Epithelial cell of esophagus (primary cell): ENCODE measurements around the gene NR0B1.

Experiments used
- DNase-seq: peaks from one replicate; pipeline ENCODE4 v3.0.0; 2010; ENCODE audit warnings: low read depth
- H3K4me3 ChIP-seq: 2 replicates; pipeline ENCODE4 v1.5.1; 2011; ENCODE audit warnings: mild to moderate bottlenecking, low read length, control low read depth
- TF ChIP-seq, protein P1 (sequence below): IDR thresholded peaks from 2 replicates; pipeline ENCODE4 v1.5.1; 2011; ENCODE audit warnings: low read depth, mild to moderate bottlenecking, low read length, control low read depth, inconsistent platforms; ENCODE audit not compliant: insufficient read depth; ENCODE audit errors: missing control alignments

Gene NR0B1

DNA sequence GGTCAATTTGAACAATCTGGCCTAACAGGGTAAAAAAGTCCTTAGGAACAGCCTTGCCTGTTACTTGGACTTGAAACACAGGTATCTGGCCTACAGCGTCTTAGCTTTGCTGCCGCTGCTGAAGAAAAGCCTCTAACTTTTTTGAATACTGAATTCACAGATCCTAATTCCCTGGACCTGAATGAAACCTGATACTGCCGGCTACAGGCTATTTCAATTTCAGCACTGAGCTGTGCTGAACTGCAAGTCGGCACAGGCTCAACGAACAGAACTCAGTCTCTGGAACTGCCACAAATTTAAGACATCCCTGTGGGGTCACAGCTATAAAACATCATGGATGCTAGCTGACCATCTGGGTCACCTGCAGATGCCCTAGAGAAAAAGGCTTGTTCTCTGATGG is 7.2 kb downstream of the NR0B1 start:
- no peak overlapping the region for H3K4me3 ChIP-seq
- TF ChIP-seq, protein P1, sequence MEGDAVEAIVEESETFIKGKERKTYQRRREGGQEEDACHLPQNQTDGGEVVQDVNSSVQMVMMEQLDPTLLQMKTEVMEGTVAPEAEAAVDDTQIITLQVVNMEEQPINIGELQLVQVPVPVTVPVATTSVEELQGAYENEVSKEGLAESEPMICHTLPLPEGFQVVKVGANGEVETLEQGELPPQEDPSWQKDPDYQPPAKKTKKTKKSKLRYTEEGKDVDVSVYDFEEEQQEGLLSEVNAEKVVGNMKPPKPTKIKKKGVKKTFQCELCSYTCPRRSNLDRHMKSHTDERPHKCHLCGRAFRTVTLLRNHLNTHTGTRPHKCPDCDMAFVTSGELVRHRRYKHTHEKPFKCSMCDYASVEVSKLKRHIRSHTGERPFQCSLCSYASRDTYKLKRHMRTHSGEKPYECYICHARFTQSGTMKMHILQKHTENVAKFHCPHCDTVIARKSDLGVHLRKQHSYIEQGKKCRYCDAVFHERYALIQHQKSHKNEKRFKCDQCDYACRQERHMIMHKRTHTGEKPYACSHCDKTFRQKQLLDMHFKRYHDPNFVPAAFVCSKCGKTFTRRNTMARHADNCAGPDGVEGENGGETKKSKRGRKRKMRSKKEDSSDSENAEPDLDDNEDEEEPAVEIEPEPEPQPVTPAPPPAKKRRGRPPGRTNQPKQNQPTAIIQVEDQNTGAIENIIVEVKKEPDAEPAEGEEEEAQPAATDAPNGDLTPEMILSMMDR = no peak
- DNase-seq = peak; percentile 58

DNA sequence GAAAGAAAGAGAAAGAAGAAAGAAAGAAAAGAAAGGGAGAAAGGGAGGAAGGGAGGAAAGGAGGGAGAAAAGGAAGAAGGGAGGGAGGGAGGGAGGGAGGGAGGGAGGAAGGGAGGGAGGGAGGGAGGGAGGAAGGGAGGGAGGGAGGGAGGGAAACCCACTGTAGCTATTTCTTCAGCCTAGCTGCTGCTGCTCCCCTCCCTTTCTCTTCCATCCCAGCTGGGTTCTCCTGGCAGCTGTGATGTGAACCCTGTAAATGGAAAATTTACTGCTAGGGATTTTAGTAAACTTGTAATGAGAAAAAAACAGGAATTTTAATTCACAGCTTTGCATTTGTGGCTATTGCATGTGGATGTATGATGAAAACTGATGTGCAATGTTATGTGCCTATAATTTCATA is 8.0 kb downstream of the NR0B1 start:
- DNase-seq = no peak
- TF ChIP-seq, protein P1 = no peak
- H3K4me3 ChIP-seq = no peak overlapping the region

DNA sequence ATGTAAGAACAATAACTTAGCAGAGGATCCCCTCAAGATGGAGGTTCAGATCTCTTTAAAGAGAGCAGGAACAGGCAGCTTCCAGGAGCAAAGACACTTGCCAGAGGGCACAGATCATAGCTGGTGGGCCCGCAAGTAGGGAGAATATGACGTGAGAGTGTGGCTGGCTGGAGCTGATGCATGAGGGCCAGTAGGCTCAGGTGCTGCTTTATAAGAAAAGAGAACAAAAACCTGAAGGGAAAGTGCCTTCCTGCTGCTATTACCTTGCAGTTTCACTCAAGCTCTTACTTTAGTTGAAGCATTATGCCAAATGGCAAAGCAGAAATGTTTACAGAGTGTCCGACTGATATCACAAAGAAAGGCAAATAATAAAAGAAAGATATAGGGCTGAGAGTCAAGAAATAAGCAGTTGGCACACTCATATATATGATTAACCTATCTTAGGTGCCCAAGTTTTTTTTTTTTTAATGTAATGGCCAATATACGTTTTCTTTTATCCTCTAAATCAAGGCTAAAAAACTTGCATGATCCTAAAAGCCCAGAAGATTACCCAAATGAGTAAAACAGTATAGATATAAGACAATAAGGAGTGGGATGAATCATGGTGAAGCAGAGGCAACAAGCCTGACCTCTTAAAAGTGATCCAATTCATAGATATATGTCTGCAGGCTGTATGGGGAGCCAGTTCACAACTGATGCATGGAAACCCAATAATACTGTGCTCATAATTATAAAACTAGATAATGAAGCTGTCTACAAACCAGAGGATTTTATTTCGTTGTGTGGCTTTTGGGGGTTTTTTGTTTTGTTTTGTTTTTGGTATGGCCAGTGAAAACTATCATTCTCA is 12.6 kb downstream of the NR0B1 start:
- TF ChIP-seq, protein P1 = no peak
- no peak for DNase-seq
- no peak overlapping the region for H3K4me3 ChIP-seq

DNA sequence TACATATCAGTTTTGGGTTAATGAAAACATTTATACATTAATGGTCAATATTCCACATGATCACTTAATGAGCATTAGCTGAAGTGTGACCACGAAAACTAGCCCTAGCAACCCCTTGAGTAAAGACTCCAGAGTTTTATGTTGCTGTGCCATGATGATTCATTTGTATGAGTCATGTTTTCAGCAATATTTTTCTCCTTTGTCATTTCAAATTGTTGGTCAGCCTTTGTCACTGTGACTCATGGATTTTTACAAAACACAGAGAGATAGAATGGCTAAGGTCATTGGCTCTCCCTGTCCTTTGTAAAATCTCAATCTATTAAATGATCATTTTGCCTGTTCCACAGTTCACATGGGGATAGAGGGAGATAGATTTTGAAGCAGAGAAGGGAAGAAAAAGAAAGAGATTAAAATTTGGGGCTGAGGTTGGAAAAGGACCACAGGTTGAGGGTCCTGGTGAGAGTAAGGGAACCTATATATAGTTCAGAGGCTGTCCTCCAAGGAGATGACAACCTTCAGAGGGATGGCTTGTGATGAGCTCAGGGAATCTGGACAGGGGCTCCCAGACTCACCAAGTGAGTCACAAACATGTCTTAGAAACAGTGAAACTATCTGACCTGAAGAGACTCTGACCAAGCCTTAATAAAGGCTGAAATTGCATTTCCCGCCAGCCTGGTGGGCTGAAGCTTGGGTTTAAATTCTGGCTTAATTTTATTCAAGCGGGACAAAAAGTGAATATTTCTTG is 25.6 kb downstream of the NR0B1 start:
- H3K4me3 ChIP-seq = no peak overlapping the region
- peak; percentile 85 for DNase-seq
- TF ChIP-seq, protein P1 = no peak

DNA sequence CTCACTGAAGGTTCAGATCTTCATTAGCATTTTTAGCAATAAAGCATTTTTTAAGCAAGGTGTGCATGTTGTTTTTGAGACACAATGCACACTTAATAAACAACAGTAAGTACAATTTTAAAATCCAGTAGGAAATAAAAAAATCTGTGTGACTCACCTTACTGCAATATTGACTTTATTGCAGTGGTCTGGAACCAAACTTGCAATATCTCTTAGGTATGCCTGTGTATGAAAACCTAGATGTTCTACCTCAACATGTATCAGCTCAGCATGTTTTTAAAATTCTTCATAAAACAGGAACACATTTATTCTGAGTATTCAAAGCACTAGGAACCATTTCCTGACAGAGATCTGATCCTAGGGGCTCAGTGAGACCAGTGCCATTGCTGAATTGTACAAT is 26.7 kb downstream of the NR0B1 start:
- TF ChIP-seq, protein P1 = no peak
- H3K4me3 ChIP-seq = no peak overlapping the region
- DNase-seq = peak; percentile 14

DNA sequence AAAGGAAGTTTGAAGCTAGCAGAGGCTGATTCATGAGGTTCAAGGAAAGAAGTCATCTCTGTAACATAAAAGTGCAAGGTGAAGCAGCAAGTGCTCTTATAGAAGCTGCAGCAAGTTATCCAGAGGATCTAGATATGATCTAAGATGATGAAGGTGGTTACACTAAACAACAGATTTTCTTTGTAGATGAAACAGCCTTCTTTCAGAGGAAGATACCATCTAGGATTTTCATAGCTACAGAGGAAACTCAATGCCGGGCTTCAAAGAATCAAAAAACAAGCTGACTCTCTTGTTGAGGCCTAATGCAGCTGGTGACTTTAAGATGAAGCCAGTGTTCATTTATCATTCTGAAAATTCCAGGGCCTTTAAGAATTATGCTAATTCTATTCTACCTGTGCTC is 28.8 kb downstream of the NR0B1 start:
- DNase-seq = no peak
- TF ChIP-seq, protein P1 = no peak
- no peak overlapping the region for H3K4me3 ChIP-seq
